NB4 (cell line): ENCODE measurements around the gene CD226.

Experiments used
- POLR2A ChIP-seq: IDR thresholded peaks from 2 replicates; pipeline ENCODE4 v1.6.1; 2011; ENCODE audit warnings: mild to moderate bottlenecking; ENCODE audit not compliant: insufficient read length; ENCODE audit errors: extremely low read depth
- TF ChIP-seq, protein P1 (sequence below): IDR thresholded peaks from one replicate; pipeline ENCODE4 v1.5.1; 2012; ENCODE audit warnings: low read depth, low read length
- TF ChIP-seq, protein P2 (sequence below): IDR thresholded peaks from 2 replicates; pipeline ENCODE4 v1.6.1; 2011; ENCODE audit warnings: low read depth, low read length

DNA sequence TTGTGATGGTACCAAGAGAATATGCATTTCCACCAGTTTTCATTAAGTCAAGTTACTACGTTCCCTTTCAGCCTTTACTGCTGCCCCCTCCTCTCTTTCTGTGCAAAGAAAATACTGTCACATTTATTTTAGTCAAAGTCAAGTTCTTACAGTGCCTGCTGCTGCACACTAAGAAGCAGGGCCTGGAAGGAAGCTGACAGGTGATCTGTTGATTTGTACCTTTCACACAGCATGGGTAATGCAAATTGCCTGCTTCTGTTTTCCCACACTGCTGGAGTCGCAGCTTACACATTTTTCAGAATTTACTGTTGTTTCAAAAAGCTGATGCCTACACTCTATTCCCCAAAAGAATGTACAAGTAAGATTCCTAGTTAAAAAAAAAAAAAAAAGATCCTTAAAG is 48.7 kb upstream of the CD226 start:
- TF ChIP-seq, protein P1, sequence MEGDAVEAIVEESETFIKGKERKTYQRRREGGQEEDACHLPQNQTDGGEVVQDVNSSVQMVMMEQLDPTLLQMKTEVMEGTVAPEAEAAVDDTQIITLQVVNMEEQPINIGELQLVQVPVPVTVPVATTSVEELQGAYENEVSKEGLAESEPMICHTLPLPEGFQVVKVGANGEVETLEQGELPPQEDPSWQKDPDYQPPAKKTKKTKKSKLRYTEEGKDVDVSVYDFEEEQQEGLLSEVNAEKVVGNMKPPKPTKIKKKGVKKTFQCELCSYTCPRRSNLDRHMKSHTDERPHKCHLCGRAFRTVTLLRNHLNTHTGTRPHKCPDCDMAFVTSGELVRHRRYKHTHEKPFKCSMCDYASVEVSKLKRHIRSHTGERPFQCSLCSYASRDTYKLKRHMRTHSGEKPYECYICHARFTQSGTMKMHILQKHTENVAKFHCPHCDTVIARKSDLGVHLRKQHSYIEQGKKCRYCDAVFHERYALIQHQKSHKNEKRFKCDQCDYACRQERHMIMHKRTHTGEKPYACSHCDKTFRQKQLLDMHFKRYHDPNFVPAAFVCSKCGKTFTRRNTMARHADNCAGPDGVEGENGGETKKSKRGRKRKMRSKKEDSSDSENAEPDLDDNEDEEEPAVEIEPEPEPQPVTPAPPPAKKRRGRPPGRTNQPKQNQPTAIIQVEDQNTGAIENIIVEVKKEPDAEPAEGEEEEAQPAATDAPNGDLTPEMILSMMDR, result no peak
- no peak for TF ChIP-seq POLR2A
- TF ChIP-seq, protein P2, sequence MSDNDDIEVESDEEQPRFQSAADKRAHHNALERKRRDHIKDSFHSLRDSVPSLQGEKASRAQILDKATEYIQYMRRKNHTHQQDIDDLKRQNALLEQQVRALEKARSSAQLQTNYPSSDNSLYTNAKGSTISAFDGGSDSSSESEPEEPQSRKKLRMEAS, result no peak
